GM19372 (cell line): ENCODE measurements around the gene CENPA.

Experiments used
- ATAC-seq: cut with Tn5 transposase; IDR thresholded peaks from one replicate; pipeline ENCODE4 v1.9.1; 2021; ENCODE audit warnings: mild to moderate bottlenecking, low read depth, moderate library complexity; ENCODE audit not compliant: unreplicated experiment

Gene CENPA

DNA sequence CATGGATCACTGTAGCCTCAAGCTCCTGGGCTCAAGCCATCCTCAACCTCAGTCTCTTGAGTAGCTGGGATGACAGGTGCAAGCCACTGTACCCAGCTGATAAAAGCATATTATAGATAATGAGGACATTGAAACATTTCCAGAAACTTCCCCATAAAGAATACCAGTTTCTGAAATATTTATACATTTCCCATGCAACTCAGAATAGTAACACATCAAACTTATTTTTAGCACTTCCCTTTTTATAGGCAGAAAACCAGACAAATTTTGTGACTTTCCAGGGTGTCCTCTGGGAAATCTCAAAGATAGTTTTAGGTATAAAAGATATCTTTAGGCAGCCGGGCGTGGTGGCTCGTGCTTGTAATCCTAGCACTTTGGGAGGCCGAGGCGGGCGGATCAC is 37.0 kb downstream of the CENPA start:
- no peak for ATAC-seq

DNA sequence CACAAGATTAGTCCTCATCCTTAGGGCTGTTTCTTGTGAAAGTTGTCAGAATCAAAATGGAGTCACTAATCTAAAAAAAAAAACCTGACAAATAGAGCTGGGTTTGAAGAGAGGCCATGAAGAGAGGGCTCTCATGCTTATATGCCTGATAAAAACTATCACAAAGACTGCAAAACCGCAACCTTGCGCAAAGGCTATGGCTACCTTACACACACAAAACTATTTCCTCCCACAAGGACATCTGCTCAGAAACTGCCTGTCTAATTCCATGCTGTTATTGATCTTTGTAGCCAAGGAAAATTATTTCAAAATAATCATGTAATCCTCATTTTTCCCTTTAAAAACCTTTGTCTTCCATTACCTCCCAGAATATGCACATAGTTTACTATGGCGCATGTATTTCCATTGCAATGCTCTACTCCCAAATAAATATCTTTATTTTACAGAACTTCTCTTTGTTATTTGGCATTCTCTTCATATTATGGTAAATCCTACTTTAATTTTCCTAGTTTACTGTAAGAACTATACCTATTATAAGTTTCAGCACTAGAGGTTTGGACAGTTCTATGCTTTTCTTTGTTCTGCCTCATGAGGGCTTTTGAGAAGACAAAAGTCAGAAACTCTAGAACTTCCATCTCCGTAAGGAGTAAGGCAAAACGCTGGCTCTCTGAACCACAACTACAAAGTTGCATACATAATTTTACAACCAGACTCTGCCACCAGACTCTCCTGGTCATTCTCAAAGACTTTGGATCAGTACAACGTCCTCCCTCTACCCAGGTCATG is 52.5 kb downstream of the CENPA start:
- ATAC-seq = no peak

DNA sequence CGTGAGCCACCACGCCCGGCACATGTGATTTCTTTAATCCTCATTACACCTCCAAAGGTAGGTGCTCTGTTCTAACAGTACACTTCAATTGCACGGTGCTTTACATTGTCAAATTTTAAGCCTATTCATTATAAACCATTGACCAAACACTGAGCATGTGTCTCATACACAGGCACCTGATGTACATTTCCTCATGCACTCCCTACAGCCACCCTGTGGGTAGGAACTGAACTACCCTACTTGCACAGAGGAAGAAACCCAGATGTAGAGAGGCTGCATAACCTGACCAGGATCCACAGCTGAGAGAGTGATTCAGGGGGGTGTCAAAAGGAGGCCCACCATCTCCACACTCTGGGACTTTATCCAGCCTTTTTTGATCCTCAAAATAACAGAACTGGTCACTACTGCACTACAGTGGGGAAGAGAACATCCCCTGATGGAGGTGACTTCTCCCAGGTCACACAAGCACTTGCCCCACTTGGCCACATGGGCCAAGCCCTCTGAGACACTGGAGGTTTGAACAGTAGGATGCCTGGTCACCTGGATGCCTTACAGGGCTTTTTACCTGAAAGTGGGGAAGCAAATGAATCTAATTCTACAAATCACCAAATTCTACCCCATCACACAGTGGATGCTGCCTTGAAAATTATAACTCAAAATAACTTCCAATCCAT is 55.2 kb downstream of the CENPA start:
- no peak for ATAC-seq

DNA sequence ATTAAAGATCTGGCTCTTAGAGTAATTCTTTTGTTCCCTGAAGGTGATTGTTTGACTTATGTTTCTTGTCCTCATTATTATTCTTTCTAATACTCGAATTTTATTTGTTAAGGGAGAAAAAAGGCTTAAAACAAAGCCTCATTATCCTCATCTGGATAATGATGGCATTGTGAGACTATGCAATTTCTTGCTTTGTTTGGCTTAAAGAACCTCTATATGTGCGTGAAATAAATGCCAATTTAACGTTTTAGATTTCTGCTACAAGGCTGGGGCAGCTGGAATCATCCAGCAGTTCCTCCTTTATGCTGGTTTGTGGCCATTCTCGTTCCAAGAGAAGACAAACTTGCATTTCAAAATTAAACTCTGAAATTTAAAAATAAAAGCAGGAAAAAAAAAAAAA is 57.2 kb downstream of the CENPA start:
- no peak for ATAC-seq
